CMK (cell line): ENCODE results near the gene KHK.
A peak's percentile ranks its signal among the peaks of the same experiment; 100 is the strongest.

Source experiments
- DNase-seq: peaks from one replicate; pipeline ENCODE4 v3.0.0-alpha.2; 2010; ENCODE audit warnings: low read depth

KHK gene

GRCh38 chr2:27086724-27087593, at the start of gene KHK:
Gene KHK (plus strand): TSS chr2:27086772. CDS start chr2:27087260, 488 bp downstream.
- no peak for DNase-seq

DNA sequence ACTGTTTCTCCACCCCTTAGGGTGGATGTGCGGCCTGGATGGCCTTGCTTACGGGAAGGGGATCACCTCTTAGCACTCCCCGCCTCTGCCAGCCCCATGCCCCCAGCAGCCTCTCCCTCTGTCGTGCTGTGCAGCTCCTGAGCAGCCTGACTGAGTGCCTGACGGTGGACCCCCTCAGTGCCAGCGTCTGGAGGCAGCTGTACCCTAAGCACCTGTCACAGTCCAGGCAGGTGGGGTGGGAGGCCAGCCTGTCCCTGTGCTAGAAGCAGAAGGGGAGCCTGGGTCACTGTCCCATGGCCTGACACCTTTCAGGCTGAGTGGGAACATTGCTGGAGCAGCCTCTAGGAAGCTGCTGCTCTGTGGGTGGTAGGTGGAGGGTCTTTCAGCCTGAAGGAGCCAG, 48.6 kb upstream of the KHK start:
- no peak for DNase-seq

- no peak for DNase-seq
Observed at GRCh38 chr2:27038631-27039339, 47.8 kb upstream of the KHK start.

- DNase-seq: no peak
Observed at GRCh38 chr2:27039426-27039825, 47.1 kb upstream of the KHK start.

GRCh38 chr2:27039871-27040270, 46.7 kb upstream of the KHK start:
- no peak for DNase-seq

DNA sequence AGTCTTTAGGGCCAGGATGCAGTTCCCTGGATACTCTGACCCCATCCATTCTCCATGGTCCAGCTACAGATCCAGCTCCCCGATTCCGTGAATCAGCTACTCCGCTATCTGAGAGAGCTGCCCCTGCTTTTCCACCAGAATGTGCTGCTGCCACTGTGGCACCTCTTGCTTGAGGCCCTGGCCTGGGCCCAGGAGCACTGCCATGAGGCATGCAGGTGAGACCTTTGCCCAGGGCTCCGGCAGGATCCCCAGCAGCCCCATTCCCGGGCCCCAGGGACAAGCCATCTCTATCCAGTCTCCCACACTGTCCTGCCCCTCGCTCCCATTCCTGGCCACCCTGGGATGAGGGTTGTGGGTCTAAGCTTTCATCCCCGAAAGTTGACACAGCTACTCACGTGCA, 46.3 kb upstream of the KHK start:
- no peak for DNase-seq

GRCh38 chr2:27041752-27042151, 44.8 kb upstream of the KHK start:
- no peak for DNase-seq

DNA sequence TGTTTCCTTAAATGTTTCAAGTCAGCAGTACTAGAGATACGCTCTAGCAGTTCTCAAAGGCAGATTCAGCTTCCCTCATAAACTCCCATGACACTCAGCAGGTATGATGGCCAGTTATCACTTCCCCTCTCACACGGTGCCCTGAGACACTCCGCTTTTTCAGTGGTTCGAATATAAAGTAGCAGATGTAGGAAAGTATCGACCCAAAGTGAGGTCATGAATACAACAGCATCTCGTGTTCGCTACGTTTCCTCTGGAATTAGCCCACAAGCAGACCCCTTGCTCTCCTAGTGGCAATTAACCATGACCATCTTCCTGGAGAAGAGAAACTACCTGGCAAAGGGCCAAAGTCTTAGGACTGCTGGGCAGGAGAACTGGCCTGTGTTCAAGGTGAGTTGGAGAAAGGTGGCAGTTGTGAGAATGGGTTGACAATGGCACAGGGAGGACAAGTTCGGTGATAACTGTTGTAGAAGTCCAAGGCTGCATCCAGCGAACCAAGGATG, 44.4 kb upstream of the KHK start:
- DNase-seq: no peak

GRCh38 chr2:27042985-27043634, 43.5 kb upstream of the KHK start:
- no peak for DNase-seq

- no peak for DNase-seq
Observed at GRCh38 chr2:27049422-27050280, 36.9 kb upstream of the KHK start.

GRCh38 chr2:27050281-27050995, 36.1 kb upstream of the KHK start:
- peak; percentile 91 for DNase-seq

DNA sequence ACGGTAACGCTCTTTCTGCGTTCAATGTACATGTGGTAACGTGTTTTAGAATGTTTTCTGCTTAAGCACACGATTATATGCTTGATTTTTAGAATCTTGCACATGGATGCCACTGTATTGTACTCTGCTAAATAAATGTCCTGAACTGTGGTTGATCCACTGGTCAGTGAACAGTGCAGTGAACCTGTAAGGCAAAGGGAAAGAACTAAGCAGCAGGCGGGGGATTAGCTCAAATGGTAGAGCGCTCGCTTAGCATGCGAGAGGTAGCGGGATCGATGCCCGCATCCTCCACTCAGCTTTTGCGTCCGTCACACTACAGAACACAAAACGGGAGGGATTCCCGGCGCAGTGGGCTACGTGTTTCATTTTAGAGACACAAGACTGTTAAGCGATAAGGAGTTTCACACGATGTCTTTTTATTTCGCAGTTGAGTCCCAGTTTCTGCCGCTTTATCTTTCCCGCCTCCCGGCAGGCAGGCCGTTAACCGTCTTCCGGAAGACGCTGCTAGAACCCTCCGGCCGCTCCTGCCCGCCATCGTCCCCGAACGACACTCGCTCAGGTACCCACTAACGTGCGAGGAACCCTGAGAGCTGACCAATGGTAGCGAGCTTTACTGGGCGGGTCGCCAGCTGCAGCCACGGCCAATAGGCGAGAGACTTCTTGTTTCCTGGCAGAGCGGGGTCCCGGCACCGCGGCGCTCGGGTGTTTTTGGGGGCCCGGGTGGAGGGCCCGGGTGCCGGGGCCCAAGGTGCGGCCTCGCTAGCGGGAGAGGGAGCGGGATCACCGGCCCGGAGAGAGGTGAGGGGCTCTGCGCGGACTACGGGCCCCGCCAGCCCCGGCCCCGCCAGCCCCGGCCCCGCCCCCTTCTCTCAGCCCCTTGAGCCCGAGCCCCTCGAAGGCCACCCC, 35.3 kb upstream of the KHK start, which contains the start of gene AGBL5:
AGBL5 (plus strand) TSS at position 673 of the 906 bp plus-strand sequence. CDS start 1,291 bp downstream, outside the sequence.
- peak; percentile 95 for DNase-seq

DNA sequence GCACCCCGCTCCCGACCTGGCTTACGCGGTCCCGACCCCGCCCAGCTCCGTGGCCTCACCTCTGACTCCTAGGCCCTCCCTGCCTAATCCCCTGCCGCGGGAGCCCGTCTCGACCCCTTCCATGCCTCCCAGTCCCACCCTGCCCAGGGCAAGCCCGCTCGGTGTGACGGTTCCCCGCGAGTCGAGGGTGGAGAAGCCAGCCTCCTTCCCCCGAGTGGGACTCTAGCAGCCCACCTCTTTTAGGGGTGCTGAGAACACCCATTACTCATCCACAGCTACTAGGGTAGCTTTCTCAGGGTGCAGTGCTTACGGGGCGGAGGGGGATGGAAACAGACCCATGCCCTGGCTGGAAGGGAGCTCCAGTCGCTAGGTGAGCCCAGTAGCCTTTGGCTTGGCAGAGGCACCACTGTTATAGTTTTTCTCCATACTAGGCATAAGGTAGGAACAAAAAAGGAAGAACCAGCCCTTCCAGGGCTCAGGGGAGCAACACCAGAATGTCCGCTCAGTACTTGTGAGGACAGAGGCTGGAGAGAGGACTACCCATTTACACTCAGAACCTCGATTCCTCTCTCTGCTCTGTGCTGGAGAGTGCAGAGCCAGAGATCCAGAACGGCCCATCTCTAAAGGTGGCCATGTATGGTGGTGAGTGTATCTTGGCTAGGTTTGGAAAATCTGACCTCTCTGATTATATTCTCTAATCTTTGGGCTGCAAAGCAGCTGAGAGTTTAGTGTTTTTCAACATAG, 34.5 kb upstream of the KHK start:
- DNase-seq: no peak

DNA sequence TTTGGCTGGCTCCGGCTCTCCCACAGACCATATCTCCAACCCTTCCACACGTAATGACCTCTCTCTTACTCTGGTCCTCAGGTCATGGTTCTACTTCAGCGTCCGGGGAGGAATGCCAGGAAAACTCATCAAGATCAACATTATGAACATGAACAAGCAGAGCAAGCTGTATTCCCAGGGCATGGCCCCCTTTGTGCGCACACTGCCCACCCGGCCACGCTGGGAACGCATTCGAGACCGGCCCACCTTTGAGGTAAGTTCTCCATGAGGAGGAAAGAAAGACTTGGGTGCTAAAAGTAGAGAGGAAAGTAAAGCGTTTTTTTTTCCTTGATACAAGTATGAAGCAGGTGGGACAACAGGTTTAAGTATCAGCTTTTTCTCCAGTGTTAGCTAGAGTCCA, 33.3 kb upstream of the KHK start:
- no peak for DNase-seq

DNA sequence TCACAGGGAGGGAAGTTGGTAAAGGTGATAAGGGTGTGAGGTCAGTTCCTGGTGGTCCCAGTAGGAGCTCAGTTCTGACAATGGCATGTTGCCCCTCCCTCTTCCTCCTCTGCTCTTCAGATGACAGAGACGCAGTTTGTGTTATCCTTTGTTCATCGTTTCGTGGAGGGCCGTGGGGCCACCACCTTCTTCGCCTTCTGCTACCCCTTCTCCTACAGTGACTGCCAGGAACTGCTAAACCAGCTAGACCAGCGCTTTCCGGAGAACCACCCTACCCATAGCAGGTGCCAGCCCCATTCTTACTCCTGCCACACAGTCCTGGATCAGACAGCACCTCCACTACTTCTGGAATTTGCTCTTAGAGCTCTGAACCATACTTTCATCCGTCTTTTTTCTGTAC, 32.8 kb upstream of the KHK start:
- DNase-seq: no peak

- no peak for DNase-seq
Observed at GRCh38 chr2:27054721-27055120, 31.9 kb upstream of the KHK start.

- DNase-seq: no peak
Observed at GRCh38 chr2:27057184-27057583, 29.4 kb upstream of the KHK start.

GRCh38 chr2:27058210-27058609, 28.4 kb upstream of the KHK start:
- DNase-seq: no peak
